Stimulated activated naive B cell treated with anti-CD40 and anti-IgM and Interleukin-4, amounts not matched to agents 10 μg/mL and 1 μg/mL and 100 μg/mL, for 72 hours (primary cell): Measurements from ENCODE around the gene AGMO.

Experiments
- ATAC-seq, 2 donors: fragments of 150-1000 bp; cut with Tn5 transposase; replicated peaks; 2 replicates each; pipeline ENCODE4 v1.10.0; 2021; ENCODE audit warnings: moderate library complexity in 1 of 2
- DNase-seq: peaks from one replicate; pipeline ENCODE4 v3.0.0; 2021
- H3K27ac Mint-ChIP-seq: one replicate; pipeline ENCODE4 v1.8.0; 2022; ENCODE audit warnings: mild to moderate bottlenecking, mixed read lengths
- H3K27me3 Mint-ChIP-seq, 2 donors: one replicate each; pipeline ENCODE4 v1.8.0; 2022; ENCODE audit warnings: mixed read lengths in 2 of 2
- H3K36me3 Mint-ChIP-seq, 2 donors: one replicate each; pipeline ENCODE4 v1.8.0; 2022; ENCODE audit warnings: mixed read lengths in 2 of 2, mild to moderate bottlenecking in 1 of 2
- H3K4me1 Mint-ChIP-seq, 2 donors: one replicate each; pipeline ENCODE4 v1.8.0; 2022; ENCODE audit warnings: mixed read lengths in 2 of 2, mild to moderate bottlenecking in 1 of 2
- H3K4me3 Mint-ChIP-seq, 2 donors: one replicate each; pipeline ENCODE4 v1.8.0; 2022; ENCODE audit warnings: mild to moderate bottlenecking in 2 of 2, mixed read lengths in 2 of 2, moderate library complexity in 1 of 2
- H3K9me3 Mint-ChIP-seq, 2 donors: one replicate each; pipeline ENCODE4 v1.8.0; 2022; ENCODE audit warnings: mixed read lengths in 2 of 2, mild to moderate bottlenecking in 1 of 2

AGMO gene

GRCh38 chr7:15440482-15440881 is 121.3 kb downstream of the AGMO start:
- Mint-ChIP-seq H3K27me3 (no peaks in the 10 kb centered on the region), H3K4me1 (no peaks in the 10 kb centered on the region)
- ATAC-seq = no peak

GRCh38 chr7:15439853-15440252 is 122.0 kb downstream of the AGMO start:
- no peak overlapping the region for H3K4me3 Mint-ChIP-seq
- H3K27ac Mint-ChIP-seq = no peak overlapping the region
- DNase-seq (no peak), ATAC-seq (no peak)
- H3K27me3 Mint-ChIP-seq = no peaks in the 10 kb centered on the region
- H3K4me1 Mint-ChIP-seq = no peaks in the 10 kb centered on the region
- H3K9me3 Mint-ChIP-seq = peaks cover 4% of the 10 kb centered on the region in 2 donors
- H3K36me3 Mint-ChIP-seq = no peaks in the 10 kb centered on the region

More at GRCh38 chr7:15440482-15440881, 121.3 kb downstream of the AGMO start:
- peaks cover 4% of the 10 kb centered on the region in 2 donors for H3K9me3 Mint-ChIP-seq
- no peak for DNase-seq
- no peak overlapping the region for H3K4me3 Mint-ChIP-seq
- no peak overlapping the region for H3K27ac Mint-ChIP-seq
- H3K36me3 Mint-ChIP-seq = no peaks in the 10 kb centered on the region

GRCh38 chr7:15433151-15433550 is 128.7 kb downstream of the AGMO start:
- H3K27me3 Mint-ChIP-seq = no peaks in the 10 kb centered on the region

GRCh38 chr7:15430911-15431310 is 130.9 kb downstream of the AGMO start:
- ATAC-seq = no peak
- Mint-ChIP-seq H3K27me3 (no peaks in the 10 kb centered on the region), H3K36me3 (no peaks in the 10 kb centered on the region), H3K9me3 (no peaks in the 10 kb centered on the region), H3K4me1 (no peaks in the 10 kb centered on the region), H3K4me3 (no peak overlapping the region), H3K27ac (no peak overlapping the region)
- no peak for DNase-seq

More at GRCh38 chr7:15433151-15433550, 128.7 kb downstream of the AGMO start:
- ATAC-seq (no peak), DNase-seq (no peak)
- Mint-ChIP-seq H3K27ac (no peak overlapping the region), H3K4me1 (no peaks in the 10 kb centered on the region), H3K36me3 (no peaks in the 10 kb centered on the region), H3K9me3 (no peaks in the 10 kb centered on the region), H3K4me3 (no peak overlapping the region)

GRCh38 chr7:15430191-15430590 is 131.6 kb downstream of the AGMO start:
- no peak for ATAC-seq
- Mint-ChIP-seq H3K36me3 (no peaks in the 10 kb centered on the region), H3K27ac (no peak overlapping the region)

GRCh38 chr7:15424468-15424867 is 137.3 kb downstream of the AGMO start:
- Mint-ChIP-seq H3K27ac (no peak overlapping the region), H3K4me1 (no peaks in the 10 kb centered on the region), H3K4me3 (no peak overlapping the region), H3K36me3 (no peaks in the 10 kb centered on the region), H3K9me3 (peaks cover 15% of the 10 kb centered on the region in 2 donors), H3K27me3 (no peaks in the 10 kb centered on the region)
- ATAC-seq = no peak
- no peak for DNase-seq

More at GRCh38 chr7:15430191-15430590, 131.6 kb downstream of the AGMO start:
- no peaks in the 10 kb centered on the region for H3K27me3 Mint-ChIP-seq
- no peaks in the 10 kb centered on the region for H3K4me1 Mint-ChIP-seq
- H3K4me3 Mint-ChIP-seq = no peak overlapping the region
- H3K9me3 Mint-ChIP-seq = no peaks in the 10 kb centered on the region
- no peak for DNase-seq

- H3K4me3 Mint-ChIP-seq = no peak overlapping the region
- no peaks in the 10 kb centered on the region for H3K36me3 Mint-ChIP-seq
- DNase-seq = no peak
- H3K4me1 Mint-ChIP-seq = no peaks in the 10 kb centered on the region
- H3K27me3 Mint-ChIP-seq = no peaks in the 10 kb centered on the region
- peaks cover 15 to 17% of the 10 kb centered on the region in 2 donors for H3K9me3 Mint-ChIP-seq
- ATAC-seq = no peak
- no peak overlapping the region for H3K27ac Mint-ChIP-seq
These were observed 142.2 kb downstream of the AGMO start for GRCh38 chr7:15419596-15419995.

- Mint-ChIP-seq H3K36me3 (no peaks in the 10 kb centered on the region), H3K27me3 (no peaks in the 10 kb centered on the region), H3K4me3 (no peak overlapping the region), H3K4me1 (no peaks in the 10 kb centered on the region), H3K9me3 (peaks cover 15 to 16% of the 10 kb centered on the region in 2 donors), H3K27ac (no peak overlapping the region)
- ATAC-seq = no peak
- DNase-seq = no peak
These were observed 143.6 kb downstream of the AGMO start for GRCh38 chr7:15418264-15418663.

GRCh38 chr7:15417341-15417988 is 144.3 kb downstream of the AGMO start:
- H3K4me3 Mint-ChIP-seq = no peak overlapping the region
- no peak overlapping the region for H3K27ac Mint-ChIP-seq
- ATAC-seq = no peak
- no peaks in the 10 kb centered on the region for H3K4me1 Mint-ChIP-seq
- H3K36me3 Mint-ChIP-seq = no peaks in the 10 kb centered on the region
- peaks cover 12 to 16% of the 10 kb centered on the region in 2 donors for H3K9me3 Mint-ChIP-seq
- no peak for DNase-seq
- no peaks in the 10 kb centered on the region for H3K27me3 Mint-ChIP-seq

- Mint-ChIP-seq H3K4me1 (no peaks in the 10 kb centered on the region), H3K4me3 (no peak overlapping the region)
- ATAC-seq = no peak
These were observed 150.8 kb downstream of the AGMO start for GRCh38 chr7:15411019-15411418.

GRCh38 chr7:15407910-15408309 is 153.9 kb downstream of the AGMO start:
- Mint-ChIP-seq H3K36me3 (no peaks in the 10 kb centered on the region), H3K9me3 (peaks cover 3% of the 10 kb centered on the region in 2 donors), H3K4me1 (no peaks in the 10 kb centered on the region), H3K4me3 (no peak overlapping the region), H3K27me3 (no peaks in the 10 kb centered on the region), H3K27ac (no peak overlapping the region)
- ATAC-seq (no peak), DNase-seq (no peak)

More at GRCh38 chr7:15411019-15411418, 150.8 kb downstream of the AGMO start:
- Mint-ChIP-seq H3K27me3 (no peaks in the 10 kb centered on the region), H3K36me3 (no peaks in the 10 kb centered on the region), H3K9me3 (peaks cover 3 to 5% of the 10 kb centered on the region in 2 donors), H3K27ac (no peak overlapping the region)
- no peak for DNase-seq

- ATAC-seq (no peak), DNase-seq (no peak)
- Mint-ChIP-seq H3K4me3 (no peak overlapping the region), H3K27ac (no peak overlapping the region), H3K9me3 (peaks cover 0 to 1% of the 10 kb centered on the region in 2 donors), H3K4me1 (no peaks in the 10 kb centered on the region), H3K36me3 (no peaks in the 10 kb centered on the region), H3K27me3 (no peaks in the 10 kb centered on the region)
These were observed 158.1 kb downstream of the AGMO start for GRCh38 chr7:15403751-15404150.

- H3K27ac Mint-ChIP-seq = no peak overlapping the region
- H3K4me3 Mint-ChIP-seq = no peak overlapping the region
- no peak for DNase-seq
- no peaks in the 10 kb centered on the region for H3K36me3 Mint-ChIP-seq
- no peak for ATAC-seq
- no peaks in the 10 kb centered on the region for H3K4me1 Mint-ChIP-seq
- H3K9me3 Mint-ChIP-seq = no peaks in the 10 kb centered on the region
- no peaks in the 10 kb centered on the region for H3K27me3 Mint-ChIP-seq
These were observed 158.5 kb downstream of the AGMO start for GRCh38 chr7:15403315-15403714.

GRCh38 chr7:15402436-15403136 is 159.2 kb downstream of the AGMO start:
- DNase-seq = no peak
- Mint-ChIP-seq H3K9me3 (peaks cover 0 to under 1% of the 10 kb centered on the region in 2 donors), H3K4me3 (no peak overlapping the region), H3K36me3 (no peaks in the 10 kb centered on the region), H3K27ac (no peak overlapping the region), H3K4me1 (no peaks in the 10 kb centered on the region), H3K27me3 (no peaks in the 10 kb centered on the region)
- ATAC-seq = no peak

GRCh38 chr7:15400440-15400839 is 161.4 kb downstream of the AGMO start:
- no peaks in the 10 kb centered on the region for H3K4me1 Mint-ChIP-seq

More at GRCh38 chr7:15400440-15400839, 161.4 kb downstream of the AGMO start:
- Mint-ChIP-seq H3K27me3 (no peaks in the 10 kb centered on the region), H3K9me3 (peaks cover 5 to 8% of the 10 kb centered on the region in 2 donors), H3K4me3 (no peak overlapping the region), H3K36me3 (no peaks in the 10 kb centered on the region), H3K27ac (no peak overlapping the region)
- ATAC-seq (no peak), DNase-seq (no peak)
